Caco-2 (cell line): Measurements from ENCODE around the gene CNIH4. TPM values are rescaled to one million over a fixed set of nuclear protein-coding genes. Genes with fewer than 3 reads are reported as not detected.

ENCODE experiments used
- BruUV-seq: library from RNA; stranded (reverse); fragments of 400-500 nt; replicated peaks from 2 replicates; lab custom pipeline; 2021; lab: Mats Ljungman, UMichigan
- CTCF ChIA-PET: fragments of 300-600 bp; sonication (Branson Sonifier 250); formaldehyde crosslinking; loops from one replicate; lab custom pipeline; 2022; ENCODE audit warnings: antibody characterized with exemption; lab: Charles Lee
- POLR2A ChIA-PET: fragments of 300-600 bp; sonication (Branson Sonifier 250); formaldehyde crosslinking; loops from one replicate; lab custom pipeline; 2022; ENCODE audit warnings: antibody characterized with exemption; lab: Charles Lee
- DNase-seq, 2 experiments: peaks; one replicate each; pipeline versions ENCODE4 v3.0.0 to v3.0.0-alpha.2; 2020 to 2022
- H3K27me3 ChIP-seq: replicated peaks from 2 replicates; pipeline ENCODE4 v1.6.0; 2011; ENCODE audit warnings: low read length; ENCODE audit not compliant: control insufficient read depth, insufficient read depth
- H3K36me3 ChIP-seq: 2 replicates; pipeline ENCODE4 v1.5.1; 2011; ENCODE audit warnings: low read length; ENCODE audit not compliant: control insufficient read depth, insufficient read depth
- H3K4me1 ChIP-seq: fragments of 250-450 bp; sonication (Bioruptor Pico); 2 replicates; pipeline ENCODE4 v1.5.1; 2020; ENCODE audit warnings: mild to moderate bottlenecking
- H3K4me3 ChIP-seq: 2 replicates; pipeline ENCODE4 v1.5.1; 2011; ENCODE audit warnings: low read depth, mild to moderate bottlenecking, control low read depth, low read length
- H3K9me3 ChIP-seq: fragments of 250-450 bp; sonication (Bioruptor Pico); 2 replicates; pipeline ENCODE4 v1.5.1; 2020; ENCODE audit warnings: mild to moderate bottlenecking, moderate library complexity
- H3K27ac Mint-ChIP-seq: one replicate; pipeline ENCODE4 v1.8.0; 2022; ENCODE audit warnings: mixed read lengths; ENCODE audit not compliant: unreplicated experiment
- H3K27me3 Mint-ChIP-seq: one replicate; pipeline ENCODE4 v1.8.0; 2022; ENCODE audit warnings: mixed read lengths; ENCODE audit not compliant: insufficient read depth, unreplicated experiment
- H3K36me3 Mint-ChIP-seq: one replicate; pipeline ENCODE4 v1.8.0; 2022; ENCODE audit warnings: mild to moderate bottlenecking, mixed read lengths; ENCODE audit not compliant: insufficient read depth, unreplicated experiment
- H3K4me1 Mint-ChIP-seq: one replicate; pipeline ENCODE4 v1.8.0; 2022; ENCODE audit warnings: low read depth, mixed read lengths; ENCODE audit not compliant: unreplicated experiment
- H3K4me3 Mint-ChIP-seq: one replicate; pipeline ENCODE4 v1.8.0; 2022; ENCODE audit warnings: mild to moderate bottlenecking, moderate library complexity, mixed read lengths; ENCODE audit not compliant: unreplicated experiment
- H3K9me3 Mint-ChIP-seq: one replicate; pipeline ENCODE4 v1.8.0; 2022; ENCODE audit warnings: mixed read lengths; ENCODE audit not compliant: unreplicated experiment
- CTCF ChIP-seq, 2 experiments: fragments of 200-600 bp in 1 of 2; IDR thresholded peaks; 1 replicate in 1 of 2; 2 replicates in 1 of 2; pipeline versions ENCODE4 v1.5.1 to v1.8.0; 2011 to 2022; ENCODE audit warnings: antibody characterized with exemption in 1 of 2, control low read depth in 1 of 2, inconsistent platforms in 1 of 2, low read depth in 1 of 2, low read length in 1 of 2, mild to moderate bottlenecking in 1 of 2, moderate library complexity in 1 of 2; ENCODE audit not compliant: insufficient read depth in 1 of 2, severe bottlenecking in 1 of 2, unreplicated experiment in 1 of 2
- intact Hi-C: fragments of 100-400 bp; cut with micrococcal nuclease; formaldehyde crosslinking; loops from one replicate; pipeline ENCODE4 v1.10.0; 2022; ENCODE audit not compliant: unreplicated experiment
- total RNA-seq: library from RNA; stranded (reverse); gene quantifications from 2 replicates; pipeline ENCODE4 v1.2.3, GENCODE V29; 2022

CNIH4 gene
- total RNA-seq, 1 experiment from 2014 or later = 85.6 TPM

- Mint-ChIP-seq H3K4me1 (peaks cover 18% of the 10 kb centered on the region), H3K36me3 (peaks cover 45% of the 10 kb centered on the region), H3K27me3 (no peaks in the 10 kb centered on the region), H3K9me3 (peaks cover 2% of the 10 kb centered on the region), H3K4me3 (no peak overlapping the region), H3K27ac (no peak overlapping the region)
- no peak for DNase-seq
- no peak for TF ChIP-seq CTCF (IDR thresholded peaks at IDR 0.05; ENCODE audit: insufficient read depth in 1 of 2, low read depth in 1 of 2, low read length in 1 of 2, severe bottlenecking in 1 of 2, unreplicated experiment in 1 of 2)
- no TSS peak for BruUV-seq
- intact Hi-C loops = loop anchor here (10.0 kb wide), 1 partner anchor 96 kb away; no protein-coding TSS in a partner anchor
- Histone ChIP-seq H3K4me1 (0 out of 2 replicates have a peak, but pooled peaks cover 4% of the 10 kb centered on the region), H3K9me3 (no peaks in the 10 kb centered on the region), H3K36me3 (no peaks in the 10 kb centered on the region), H3K27me3 (no peaks in the 10 kb centered on the region), H3K4me3 (no peak overlapping the region)
- ChIA-PET POLR2A (no interaction called here), CTCF (no interaction called here)
Measured at GRCh38 chr1:224359207-224359606, 2.5 kb downstream of the CNIH4 start.

GRCh38 chr1:224368409-224368808 lies 11.7 kb downstream of the CNIH4 start:
- TF ChIP-seq CTCF (IDR thresholded peaks at IDR 0.05; ENCODE audit: insufficient read depth in 1 of 2, low read depth in 1 of 2, low read length in 1 of 2, severe bottlenecking in 1 of 2, unreplicated experiment in 1 of 2) = no peak
- BruUV-seq = no TSS peak
- no peaks in the 10 kb centered on the region for H3K4me1 ChIP-seq
- Mint-ChIP-seq H3K36me3 (peaks cover 83% of the 10 kb centered on the region), H3K9me3 (no peaks in the 10 kb centered on the region), H3K4me1 (no peaks in the 10 kb centered on the region), H3K4me3 (no peak overlapping the region), H3K27me3 (no peaks in the 10 kb centered on the region), H3K27ac (no peak overlapping the region)
- ChIA-PET POLR2A (no interaction called here), CTCF (no interaction called here)
- H3K36me3 ChIP-seq = peaks cover 2% of the 10 kb centered on the region; the same call in 1 of the 2 replicates
- no peaks in the 10 kb centered on the region for H3K9me3 ChIP-seq
- H3K4me3 ChIP-seq = no peak overlapping the region
- DNase-seq = no peak
- no peaks in the 10 kb centered on the region for H3K27me3 ChIP-seq
- intact Hi-C loops = no loop called here

- H3K4me1 ChIP-seq = no peaks in the 10 kb centered on the region
- peaks cover 4% of the 10 kb centered on the region for H3K4me1 Mint-ChIP-seq
- H3K27ac Mint-ChIP-seq = no peak overlapping the region
- POLR2A ChIA-PET = no interaction called here
- H3K4me3 ChIP-seq = no peak overlapping the region
- DNase-seq = no peak
- intact Hi-C loops = no loop called here
- no peaks in the 10 kb centered on the region for H3K27me3 ChIP-seq
- H3K27me3 Mint-ChIP-seq = no peaks in the 10 kb centered on the region
- BruUV-seq = no TSS peak
- CTCF ChIA-PET = no interaction called here
- peaks cover 4% of the 10 kb centered on the region; the same call in 1 of the 2 replicates for H3K36me3 ChIP-seq
- H3K9me3 Mint-ChIP-seq = no peaks in the 10 kb centered on the region
- H3K4me3 Mint-ChIP-seq = no peak overlapping the region
- no peak for TF ChIP-seq CTCF (IDR thresholded peaks at IDR 0.05; ENCODE audit: insufficient read depth in 1 of 2, low read depth in 1 of 2, low read length in 1 of 2, severe bottlenecking in 1 of 2, unreplicated experiment in 1 of 2)
- peaks cover 89% of the 10 kb centered on the region for H3K36me3 Mint-ChIP-seq
- no peaks in the 10 kb centered on the region for H3K9me3 ChIP-seq
Measured at GRCh38 chr1:224373008-224373590, 16.4 kb downstream of the CNIH4 start.
